Karpas-422 (cell line): ENCODE results near the gene PRAMEF10. TPM values are rescaled to one million over a fixed set of nuclear protein-coding genes. Genes with fewer than 3 reads are reported as not detected.
"Not testable (repeated sequence)": the region's sequence is repeated elsewhere in the genome, so short reads cannot be mapped to it uniquely, and the experiment has no call there.

Source experiments
- DNase-seq: peaks from one replicate; pipeline ENCODE4 v3.0.0-alpha.2; 2015
- H2AFZ ChIP-seq: fragments of 200-600 bp; sonication (generic); 2 replicates; pipeline ENCODE4 v1.6.1; 2014; ENCODE audit warnings: antibody characterized with exemption, low read length, mixed read lengths
- H3K27ac ChIP-seq: fragments of 200-600 bp; sonication (generic); 2 replicates; pipeline ENCODE4 v1.5.1; 2014; ENCODE audit warnings: mild to moderate bottlenecking, low read length, moderate library complexity
- H3K27me3 ChIP-seq: fragments of 200-600 bp; sonication (generic); 2 replicates; pipeline ENCODE4 v1.6.1; 2014; ENCODE audit warnings: low read length, mixed read lengths
- H3K36me3 ChIP-seq: fragments of 200-600 bp; sonication (generic); 2 replicates; pipeline ENCODE4 v1.6.1; 2014; ENCODE audit warnings: low read length, mixed read lengths; ENCODE audit not compliant: insufficient read depth
- H3K4me1 ChIP-seq: fragments of 200-600 bp; sonication (generic); 2 replicates; pipeline ENCODE4 v1.6.1; 2014; ENCODE audit warnings: mild to moderate bottlenecking, low read length, mixed read lengths
- H3K4me2 ChIP-seq: fragments of 200-600 bp; sonication (generic); 2 replicates; pipeline ENCODE4 v1.6.1; 2014; ENCODE audit warnings: low read length, low read depth, mild to moderate bottlenecking; ENCODE audit not compliant: poor library complexity, severe bottlenecking
- H3K4me3 ChIP-seq: fragments of 200-600 bp; sonication (generic); 2 replicates; pipeline ENCODE4 v1.5.1; 2014; ENCODE audit warnings: mild to moderate bottlenecking, antibody characterized with exemption, low read length, mixed read lengths
- H3K79me2 ChIP-seq: fragments of 200-600 bp; sonication (generic); 2 replicates; pipeline ENCODE4 v1.6.1; 2014; ENCODE audit warnings: mild to moderate bottlenecking, low read length, mixed read lengths
- H3K9ac ChIP-seq: fragments of 200-600 bp; sonication (generic); 2 replicates; pipeline ENCODE4 v1.6.0; 2014; ENCODE audit warnings: low read length
- H3K9me2 ChIP-seq: fragments of 200-600 bp; sonication (generic), shearing (Covaris generic); replicated peaks from 2 replicates; pipeline ENCODE4 v1.6.0; 2014; ENCODE audit warnings: mild to moderate bottlenecking, low read length, moderate library complexity; ENCODE audit not compliant: insufficient read depth
- H3K9me3 ChIP-seq: fragments of 300-700, 200-600 bp; sonication (generic); 2 replicates; pipeline ENCODE4 v1.6.1; 2014; ENCODE audit warnings: low read length, mixed read lengths
- H4K20me1 ChIP-seq: fragments of 200-600 bp; sonication (generic); 2 replicates; pipeline ENCODE4 v1.6.1; 2014; ENCODE audit warnings: mild to moderate bottlenecking, antibody characterized with exemption, low read length, low read depth; ENCODE audit not compliant: insufficient read depth
- small RNA-seq: library from RNA; depleted of rRNA; stranded (forward); fragments of <200 nt; gene quantifications from one replicate; pipeline ENCODE3, GENCODE V24; 2014
- total RNA-seq: library from RNA; depleted of rRNA; stranded (reverse); fragments of >200 nt; shearing (Covaris generic); gene quantifications from 2 replicates; pipeline ENCODE4 v1.2.3, GENCODE V29; 2014; ENCODE audit warnings: low replicate concordance; rRNA removed

The PRAMEF10 gene
- total RNA-seq, 1 experiment from 2014 or later: not detected

DNA sequence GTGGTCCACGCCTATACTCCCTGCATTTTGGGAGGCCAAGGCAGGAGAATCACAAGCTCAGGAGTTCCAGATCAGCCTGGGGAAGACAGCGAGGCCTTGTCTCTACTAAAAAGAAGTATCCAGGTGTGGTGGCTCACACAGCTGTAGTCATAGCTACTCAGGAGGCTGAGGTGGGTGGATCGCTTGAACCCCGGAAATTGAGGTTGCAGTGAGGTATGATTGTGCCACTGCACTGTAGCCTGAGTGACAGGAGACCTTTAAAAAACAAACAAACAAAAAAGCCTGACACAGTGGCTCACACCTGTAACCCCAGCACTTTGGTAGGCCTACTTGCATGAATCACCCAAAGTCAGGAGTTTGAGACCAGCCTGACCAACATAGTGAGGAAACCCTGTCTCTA is 19.6 kb downstream of the PRAMEF10 start:
- not testable (repeated sequence) for H3K9ac ChIP-seq, H3K9me3 ChIP-seq, H4K20me1 ChIP-seq, H3K4me2 ChIP-seq, H3K27me3 ChIP-seq, DNase-seq, H3K9me2 ChIP-seq, H3K4me3 ChIP-seq, H3K27ac ChIP-seq, H2AFZ ChIP-seq, H3K4me1 ChIP-seq, H3K79me2 ChIP-seq, H3K36me3 ChIP-seq

GRCh38 chr1:12863131-12863880 is 34.8 kb downstream of the PRAMEF10 start:
- H3K27me3 ChIP-seq, DNase-seq, H3K79me2 ChIP-seq: not testable (repeated sequence)

DNA sequence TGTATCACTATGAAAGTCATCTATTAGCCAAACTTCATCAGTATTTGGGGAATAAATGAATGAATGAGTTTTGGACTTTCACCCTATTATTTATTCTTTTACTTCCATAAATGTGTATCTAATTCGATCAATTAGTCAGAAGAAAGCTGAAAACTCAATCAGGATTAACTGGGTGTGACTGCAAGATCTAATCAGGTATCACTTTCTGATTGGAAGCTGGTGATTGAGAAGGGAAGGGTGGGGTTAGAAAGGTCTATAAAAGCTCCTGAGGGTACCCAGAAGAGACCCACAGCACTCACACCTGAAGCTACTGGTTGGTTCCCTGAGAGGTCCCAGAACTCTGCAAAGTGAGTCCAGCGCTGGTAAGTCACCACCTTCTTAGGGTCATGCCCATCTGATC is 41.3 kb downstream of the PRAMEF10 start, which contains the start of gene PRAMEF2:
Gene PRAMEF2 (plus strand): TSS at position 301 of the 400 bp plus-strand sequence. CDS start 1,924 bp downstream, outside the sequence.
- not testable (repeated sequence) for DNase-seq, H2AFZ ChIP-seq

More at GRCh38 chr1:12863131-12863880, 34.8 kb downstream of the PRAMEF10 start:
- H3K4me2 ChIP-seq, H3K9ac ChIP-seq, H3K4me1 ChIP-seq, H3K9me2 ChIP-seq, H3K4me3 ChIP-seq, H3K36me3 ChIP-seq, H3K27ac ChIP-seq, H3K9me3 ChIP-seq, H2AFZ ChIP-seq, H4K20me1 ChIP-seq: not testable (repeated sequence)

DNA sequence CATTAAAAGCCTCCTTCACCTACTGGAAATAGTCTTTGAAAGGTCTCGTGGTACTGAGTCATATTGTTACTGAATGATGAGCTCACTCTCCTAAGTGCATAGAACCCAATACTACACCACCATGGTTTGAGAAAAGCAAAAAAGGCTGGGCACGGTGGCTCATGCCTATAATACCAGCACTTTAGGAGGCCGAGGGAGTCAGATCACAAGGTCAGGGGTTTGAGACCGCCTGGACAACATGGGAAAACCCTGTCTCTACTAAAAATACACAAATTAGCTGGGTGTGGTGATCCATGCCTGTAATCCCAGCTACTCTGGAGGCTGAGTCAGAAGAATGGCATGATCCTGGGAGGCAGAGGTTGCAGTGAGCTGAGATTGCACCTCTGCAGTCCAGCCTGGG is 46.3 kb downstream of the PRAMEF10 start:
- no peaks in the 10 kb centered on the region for H4K20me1 ChIP-seq
- H3K79me2 ChIP-seq: no peaks in the 10 kb centered on the region
- H3K27ac ChIP-seq: no peak overlapping the region
- no peaks in the 10 kb centered on the region for H3K9me2 ChIP-seq
- no peak overlapping the region for H3K4me3 ChIP-seq
- H3K36me3 ChIP-seq: no peaks in the 10 kb centered on the region
- no peak for DNase-seq
- H3K27me3 ChIP-seq: no peaks in the 10 kb centered on the region
- no peak overlapping the region for H3K4me2 ChIP-seq
- no peaks in the 10 kb centered on the region for H3K4me1 ChIP-seq
- no peak overlapping the region for H2AFZ ChIP-seq
- no peak overlapping the region for H3K9ac ChIP-seq
- H3K9me3 ChIP-seq: no peaks in the 10 kb centered on the region

More for the DNA sequence above, 41.3 kb downstream of the PRAMEF10 start, which contains the start of gene PRAMEF2:
- not testable (repeated sequence) for H3K4me3 ChIP-seq, H3K9ac ChIP-seq, H3K27ac ChIP-seq, H3K36me3 ChIP-seq, H3K27me3 ChIP-seq, H3K4me2 ChIP-seq, H3K79me2 ChIP-seq, H3K9me2 ChIP-seq, H4K20me1 ChIP-seq, H3K9me3 ChIP-seq, H3K4me1 ChIP-seq

- not testable (repeated sequence) for H3K4me3 ChIP-seq, H3K9ac ChIP-seq, H3K36me3 ChIP-seq, H3K9me3 ChIP-seq, H3K27me3 ChIP-seq, H2AFZ ChIP-seq, H3K79me2 ChIP-seq, H3K27ac ChIP-seq, H3K4me1 ChIP-seq, DNase-seq, H4K20me1 ChIP-seq, H3K9me2 ChIP-seq, H3K4me2 ChIP-seq
These were observed 49.5 kb downstream of the PRAMEF10 start, which contains the start of gene HNRNPCL1 for GRCh38 chr1:12848620-12849019. TSS of gene HNRNPCL1 (minus strand) at chr1:12848720. CDS start at chr1:12848289, 431 bp downstream.

Small RNA genes within 50 kb of the gene (small RNA-seq; reads per million reads assigned to genes)
- not detected for gene RNU6-1072P

Other genes starting within 250 kb of the PRAMEF10 start
- gene AADACL3, start 182.2 kb downstream of the PRAMEF10 start, total RNA-seq: not detected in 2 replicates
- not detected in 2 replicates for gene CFAP107, start 152.1 kb downstream of the PRAMEF10 start, total RNA-seq
- not detected in 2 replicates for gene PRAMEF12, start 124.5 kb downstream of the PRAMEF10 start, total RNA-seq
- not detected in 2 replicates for gene PRAMEF1, start 106.9 kb downstream of the PRAMEF10 start, total RNA-seq
- gene PRAMEF11, start 66.9 kb downstream of the PRAMEF10 start, total RNA-seq: not detected in 2 replicates
- gene HNRNPCL1, start 49.5 kb downstream of the PRAMEF10 start, total RNA-seq: not detected in 2 replicates
- not detected in 2 replicates for gene PRAMEF2, start 41.2 kb downstream of the PRAMEF10 start, total RNA-seq
- not detected in 2 replicates for gene PRAMEF4, start 12.1 kb downstream of the PRAMEF10 start, total RNA-seq
- not detected in 2 replicates for gene PRAMEF7, start 18.3 kb upstream of the PRAMEF10 start, total RNA-seq
- not detected in 2 replicates for gene PRAMEF6, start 49.3 kb upstream of the PRAMEF10 start, total RNA-seq
- not detected in 2 replicates for gene PRAMEF27, start 158.3 kb upstream of the PRAMEF10 start, total RNA-seq
- gene HNRNPCL3, start 162.5 kb upstream of the PRAMEF10 start, total RNA-seq: not detected in 2 replicates
- gene PRAMEF25, start 172.5 kb upstream of the PRAMEF10 start, total RNA-seq: not detected in 2 replicates
- not detected in 2 replicates for gene HNRNPCL2, start 218.6 kb upstream of the PRAMEF10 start, total RNA-seq